SK-N-SH (cell line): Measurements from ENCODE around the gene LRRC2. TPM values are rescaled to one million over a fixed set of nuclear protein-coding genes. Genes with fewer than 3 reads are reported as not detected.

Source experiments
- CTCF ChIA-PET: fragments of 300-600, 350-600 bp; formaldehyde crosslinking; extraction: SDS; loops from one replicate; lab custom pipeline; 2021; lab: Yijun Ruan, JAX
- POLR2A ChIA-PET: fragments of 350-600 bp; sonication (Branson Sonifier 250); formaldehyde crosslinking; extraction: SDS; loops from one replicate; lab custom pipeline; 2020; ENCODE audit warnings: antibody characterized with exemption, inconsistent platforms; lab: Yijun Ruan, JAX
- DNase-seq: peaks from one replicate; pipeline ENCODE4 v3.0.0; 2012
- H2AFZ ChIP-seq: fragments of 200-600 bp; sonication (generic); 2 replicates; pipeline ENCODE4 v1.8.1; 2016; ENCODE audit warnings: antibody characterized with exemption, mild to moderate bottlenecking, low read depth
- H3F3A ChIP-seq: fragments of 200-600 bp; sonication (generic); replicated peaks from 2 replicates; pipeline ENCODE3; 2016; ENCODE audit warnings: antibody characterized with exemption, mild to moderate bottlenecking; ENCODE audit not compliant: insufficient read depth
- H3K27ac ChIP-seq, 2 experiments: fragments of 200-500 bp in 1 of 2; fragments of 200-600 bp in 1 of 2; sonication (Bioruptor generic) in 1 of 2; sonication (generic), shearing (Covaris generic) in 1 of 2; 2 replicates each; pipeline versions ENCODE4 v1.5.1 to v1.6.1; 2014 to 2016; ENCODE audit warnings: low read depth in 2 of 2, inconsistent platforms in 1 of 2, low read length in 1 of 2, mild to moderate bottlenecking in 1 of 2, mixed read lengths in 1 of 2
- H3K27me3 ChIP-seq: fragments of 200-600 bp; sonication (generic), shearing (Covaris generic); 2 replicates; pipeline ENCODE4 v1.6.1; 2016; ENCODE audit warnings: mixed run types; ENCODE audit not compliant: insufficient read depth
- H3K36me3 ChIP-seq, 2 experiments: fragments of 200-500 bp in 1 of 2; fragments of 200-600 bp in 1 of 2; sonication (Bioruptor generic) in 1 of 2; sonication (generic) in 1 of 2; replicated peaks in 1 of 2; 2 replicates each; pipeline versions ENCODE3 to v1.5.1; 2014 to 2016; ENCODE audit warnings: low read length in 1 of 2, mild to moderate bottlenecking in 1 of 2; ENCODE audit not compliant: insufficient read depth in 2 of 2, control insufficient read depth in 1 of 2
- H3K4me1 ChIP-seq, 2 experiments: fragments of 200-500 bp in 1 of 2; fragments of 200-600 bp in 1 of 2; sonication (Bioruptor generic) in 1 of 2; sonication (generic), shearing (Covaris generic) in 1 of 2; 2 replicates each; pipeline versions ENCODE4 v1.5.1 to v1.6.1; 2014 to 2016; ENCODE audit warnings: low read depth in 1 of 2, low read length in 1 of 2, mixed run types in 1 of 2; ENCODE audit not compliant: insufficient read depth in 2 of 2, control insufficient read depth in 1 of 2
- H3K4me2 ChIP-seq: fragments of 200-600 bp; sonication (generic), shearing (Covaris generic); 2 replicates; pipeline ENCODE4 v1.6.1; 2017; ENCODE audit warnings: mixed run types
- H3K4me3 ChIP-seq, 2 experiments: fragments of 200-500 bp in 1 of 2; fragments of 200-600 bp in 1 of 2; sonication (Bioruptor generic) in 1 of 2; sonication (generic), shearing (Covaris generic) in 1 of 2; 2 replicates each; pipeline versions ENCODE4 v1.5.1 to v1.8.1; 2014 to 2016; ENCODE audit warnings: low read depth in 2 of 2, inconsistent platforms in 1 of 2, low read length in 1 of 2, mild to moderate bottlenecking in 1 of 2, mixed read lengths in 1 of 2, moderate library complexity in 1 of 2
- H3K79me2 ChIP-seq: fragments of 200-600 bp; sonication (generic); 2 replicates; pipeline ENCODE4 v1.8.1; 2017; ENCODE audit warnings: mild to moderate bottlenecking; ENCODE audit not compliant: insufficient read depth
- H3K9ac ChIP-seq: fragments of 200-600 bp; sonication (generic); 2 replicates; pipeline ENCODE4 v1.6.1; 2017; ENCODE audit warnings: mixed run types
- H3K9me2 ChIP-seq: fragments of 200-600 bp; sonication (generic); 2 replicates; pipeline ENCODE4 v1.6.1; 2017; ENCODE audit warnings: mixed run types
- H3K9me3 ChIP-seq: fragments of 200-600 bp; sonication (generic); 2 replicates; pipeline ENCODE4 v1.6.1; 2017; ENCODE audit warnings: mixed run types, mild to moderate bottlenecking, moderate library complexity
- H4K20me1 ChIP-seq: fragments of 200-600 bp; sonication (generic); 2 replicates; pipeline ENCODE4 v1.6.1; 2017; ENCODE audit warnings: mild to moderate bottlenecking, mixed run types; ENCODE audit not compliant: insufficient read depth
- EP300 ChIP-seq, 2 experiments: IDR thresholded peaks; 2 replicates each; pipeline versions ENCODE4 v1.4.0 to v1.6.1; 2012; ENCODE audit warnings: borderline replicate concordance in 1 of 2, low read depth in 1 of 2, low read length in 1 of 2
- EZH2phosphoT487 ChIP-seq: fragments of 200-600 bp; sonication (generic); IDR thresholded peaks from 2 replicates; pipeline ENCODE4 v1.6.1; 2017; ENCODE audit warnings: low read depth, mixed run types, mild to moderate bottlenecking, antibody characterized with exemption, moderate library complexity, borderline replicate concordance
- GABPA ChIP-seq: IDR thresholded peaks from 2 replicates; pipeline ENCODE4 v1.4.0; 2012; ENCODE audit warnings: low read depth, mild to moderate bottlenecking
- GATA2 ChIP-seq: sonication (generic); formaldehyde crosslinking; IDR thresholded peaks from 2 replicates; pipeline ENCODE4 v1.5.0; 2020; ENCODE audit warnings: mild to moderate bottlenecking, missing genetic modification reagents
- MXI1 ChIP-seq: IDR thresholded peaks from 2 replicates; pipeline ENCODE4 v1.6.1; 2012; ENCODE audit warnings: mild to moderate bottlenecking, low read depth, low read length, improper control_type of control experiment
- SMC3 ChIP-seq: IDR thresholded peaks from 2 replicates; pipeline ENCODE4 v1.6.1; 2012; ENCODE audit warnings: low read depth, low read length, improper control_type of control experiment
- TAF1 ChIP-seq: IDR thresholded peaks from 2 replicates; pipeline ENCODE4 v1.6.1; 2012; ENCODE audit warnings: low read depth, mild to moderate bottlenecking, low read length, moderate library complexity, borderline replicate concordance
- TCF12 ChIP-seq: IDR thresholded peaks from 2 replicates; pipeline ENCODE4 v1.4.0; 2012
- YY1 ChIP-seq: IDR thresholded peaks from 2 replicates; pipeline ENCODE4 v1.4.0; 2012; ENCODE audit warnings: low read depth, mild to moderate bottlenecking
- WGBS: methylation state at CpG from one replicate; pipeline ENCODE4 v1.1.6; 2017; ENCODE audit warnings: low lambda C conversion rate; 5-methylcytosine and 5-hydroxymethylcytosine counted together
- polyA plus RNA-seq, 3 experiments: library from polyadenylated mRNA; depleted of rRNA; stranded (reverse); fragments of >200 nt; gene quantifications; 2 replicates each; pipeline ENCODE4 v1.2.3, GENCODE V29; 2012
- TF ChIP-seq, protein P1 (sequence below): fragments of 150-350 bp; IDR thresholded peaks from 2 replicates; pipeline ENCODE4 v1.6.1; 2017; ENCODE audit warnings: antibody characterized with exemption, low read length, low read depth, borderline replicate concordance
- TF ChIP-seq, protein P2 (sequence below): fragments of 200-600 bp; sonication (generic); IDR thresholded peaks from 2 replicates; pipeline ENCODE4 v1.6.1; 2017; ENCODE audit warnings: antibody characterized with exemption, mild to moderate bottlenecking, moderate library complexity
- TF ChIP-seq, protein P3 (sequence below): IDR thresholded peaks from 2 replicates; pipeline ENCODE4 v1.6.1; 2012; ENCODE audit warnings: mild to moderate bottlenecking, low read depth, low read length, moderate library complexity

The LRRC2 gene
- polyA plus RNA-seq, 1 of the 3 experiments (the other 2 are of a cell fraction): 0.13 TPM

DNA sequence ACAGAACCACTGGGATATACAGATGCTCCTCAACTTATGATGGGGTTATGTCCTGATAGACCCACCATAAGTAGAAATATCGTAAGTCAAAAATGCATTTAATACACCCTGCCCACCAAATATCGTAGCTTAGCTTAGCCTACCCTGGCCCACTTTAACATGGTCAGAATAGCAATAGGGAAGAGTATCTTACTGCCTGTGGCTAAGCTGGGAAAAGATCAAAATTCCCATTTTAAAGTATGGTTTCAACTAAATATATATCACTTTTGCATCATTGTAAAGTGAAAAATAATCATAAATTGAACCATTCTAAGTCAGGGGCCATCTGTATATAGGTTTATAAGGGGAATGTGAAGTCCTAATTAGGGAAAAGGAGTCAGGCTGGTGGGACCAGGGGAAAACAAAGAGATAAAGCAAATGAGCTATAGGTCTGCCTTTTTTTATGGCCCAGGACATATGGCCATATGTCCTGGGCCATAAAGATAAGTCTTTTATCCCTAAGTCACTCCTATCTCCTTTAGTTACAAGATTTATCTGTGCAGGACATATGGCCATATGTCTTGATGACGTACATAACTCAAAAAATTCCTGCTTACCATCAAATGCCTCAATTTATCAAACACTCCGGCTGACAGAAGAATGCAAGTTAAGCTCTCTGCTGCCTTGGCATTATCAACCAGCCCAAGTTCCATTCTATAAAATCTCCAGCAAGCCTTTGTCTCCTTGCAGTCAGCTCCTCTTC is 57.1 kb downstream of the LRRC2 start:
- Histone ChIP-seq H3K79me2 (no peaks in the 10 kb centered on the region), H3K27me3 (no peaks in the 10 kb centered on the region), H3F3A (no peaks in the 10 kb centered on the region), H3K27ac (no peak overlapping the region), H3K4me3 (no peak overlapping the region), H3K9ac (no peak overlapping the region), H2AFZ (no peak overlapping the region), H3K4me2 (no peak overlapping the region), H4K20me1 (no peaks in the 10 kb centered on the region), H3K4me1 (no peaks in the 10 kb centered on the region), H3K9me2 (no peaks in the 10 kb centered on the region), H3K9me3 (no peaks in the 10 kb centered on the region), H3K36me3 (no peaks in the 10 kb centered on the region)
- POLR2A ChIA-PET: no interaction called here
- TF ChIP-seq, protein P1, sequence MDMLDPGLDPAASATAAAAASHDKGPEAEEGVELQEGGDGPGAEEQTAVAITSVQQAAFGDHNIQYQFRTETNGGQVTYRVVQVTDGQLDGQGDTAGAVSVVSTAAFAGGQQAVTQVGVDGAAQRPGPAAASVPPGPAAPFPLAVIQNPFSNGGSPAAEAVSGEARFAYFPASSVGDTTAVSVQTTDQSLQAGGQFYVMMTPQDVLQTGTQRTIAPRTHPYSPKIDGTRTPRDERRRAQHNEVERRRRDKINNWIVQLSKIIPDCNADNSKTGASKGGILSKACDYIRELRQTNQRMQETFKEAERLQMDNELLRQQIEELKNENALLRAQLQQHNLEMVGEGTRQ: no peak
- TF ChIP-seq, protein P2, sequence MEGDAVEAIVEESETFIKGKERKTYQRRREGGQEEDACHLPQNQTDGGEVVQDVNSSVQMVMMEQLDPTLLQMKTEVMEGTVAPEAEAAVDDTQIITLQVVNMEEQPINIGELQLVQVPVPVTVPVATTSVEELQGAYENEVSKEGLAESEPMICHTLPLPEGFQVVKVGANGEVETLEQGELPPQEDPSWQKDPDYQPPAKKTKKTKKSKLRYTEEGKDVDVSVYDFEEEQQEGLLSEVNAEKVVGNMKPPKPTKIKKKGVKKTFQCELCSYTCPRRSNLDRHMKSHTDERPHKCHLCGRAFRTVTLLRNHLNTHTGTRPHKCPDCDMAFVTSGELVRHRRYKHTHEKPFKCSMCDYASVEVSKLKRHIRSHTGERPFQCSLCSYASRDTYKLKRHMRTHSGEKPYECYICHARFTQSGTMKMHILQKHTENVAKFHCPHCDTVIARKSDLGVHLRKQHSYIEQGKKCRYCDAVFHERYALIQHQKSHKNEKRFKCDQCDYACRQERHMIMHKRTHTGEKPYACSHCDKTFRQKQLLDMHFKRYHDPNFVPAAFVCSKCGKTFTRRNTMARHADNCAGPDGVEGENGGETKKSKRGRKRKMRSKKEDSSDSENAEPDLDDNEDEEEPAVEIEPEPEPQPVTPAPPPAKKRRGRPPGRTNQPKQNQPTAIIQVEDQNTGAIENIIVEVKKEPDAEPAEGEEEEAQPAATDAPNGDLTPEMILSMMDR: no peak
- TF ChIP-seq, protein P3, sequence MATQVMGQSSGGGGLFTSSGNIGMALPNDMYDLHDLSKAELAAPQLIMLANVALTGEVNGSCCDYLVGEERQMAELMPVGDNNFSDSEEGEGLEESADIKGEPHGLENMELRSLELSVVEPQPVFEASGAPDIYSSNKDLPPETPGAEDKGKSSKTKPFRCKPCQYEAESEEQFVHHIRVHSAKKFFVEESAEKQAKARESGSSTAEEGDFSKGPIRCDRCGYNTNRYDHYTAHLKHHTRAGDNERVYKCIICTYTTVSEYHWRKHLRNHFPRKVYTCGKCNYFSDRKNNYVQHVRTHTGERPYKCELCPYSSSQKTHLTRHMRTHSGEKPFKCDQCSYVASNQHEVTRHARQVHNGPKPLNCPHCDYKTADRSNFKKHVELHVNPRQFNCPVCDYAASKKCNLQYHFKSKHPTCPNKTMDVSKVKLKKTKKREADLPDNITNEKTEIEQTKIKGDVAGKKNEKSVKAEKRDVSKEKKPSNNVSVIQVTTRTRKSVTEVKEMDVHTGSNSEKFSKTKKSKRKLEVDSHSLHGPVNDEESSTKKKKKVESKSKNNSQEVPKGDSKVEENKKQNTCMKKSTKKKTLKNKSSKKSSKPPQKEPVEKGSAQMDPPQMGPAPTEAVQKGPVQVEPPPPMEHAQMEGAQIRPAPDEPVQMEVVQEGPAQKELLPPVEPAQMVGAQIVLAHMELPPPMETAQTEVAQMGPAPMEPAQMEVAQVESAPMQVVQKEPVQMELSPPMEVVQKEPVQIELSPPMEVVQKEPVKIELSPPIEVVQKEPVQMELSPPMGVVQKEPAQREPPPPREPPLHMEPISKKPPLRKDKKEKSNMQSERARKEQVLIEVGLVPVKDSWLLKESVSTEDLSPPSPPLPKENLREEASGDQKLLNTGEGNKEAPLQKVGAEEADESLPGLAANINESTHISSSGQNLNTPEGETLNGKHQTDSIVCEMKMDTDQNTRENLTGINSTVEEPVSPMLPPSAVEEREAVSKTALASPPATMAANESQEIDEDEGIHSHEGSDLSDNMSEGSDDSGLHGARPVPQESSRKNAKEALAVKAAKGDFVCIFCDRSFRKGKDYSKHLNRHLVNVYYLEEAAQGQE: no peak
- TF ChIP-seq GABPA (no peak), SMC3 (no peak), YY1 (no peak), MXI1 (no peak), TCF12 (no peak), TAF1 (no peak), EP300 (IDR thresholded peaks at IDR 0.05; ENCODE audit: borderline replicate concordance in 1 of 2, low read depth in 1 of 2, low read length in 1 of 2) (no peak), GATA2 (no peak), EZH2phosphoT487 (no peak)
- no peak for DNase-seq
- CTCF ChIA-PET: interaction anchor here (2.1 kb wide), 1 partner anchor 20 kb away, joined by 15 read pairs; no protein-coding TSS in a partner anchor
- WGBS: 47% methylated on average over 4 of the region's 4 CpGs
